GM23338 (cell line): ENCODE results near the gene RUSF1. TPM values are rescaled to one million over a fixed set of nuclear protein-coding genes. Genes with fewer than 3 reads are reported as not detected.

Experiments
- ATAC-seq: fragments of 200-7000 bp; cut with Tn5 transposase; 3 replicates; pipeline ENCODE4 v1.9.1; 2020
- DNase-seq: peaks from one replicate; pipeline ENCODE4 v3.0.0-alpha.2; 2015; ENCODE audit warnings: low spot score
- H2AFZ ChIP-seq: fragments of 200-600 bp; sonication (generic); 2 replicates; pipeline ENCODE4 v1.8.0; 2016; ENCODE audit warnings: antibody characterized with exemption, mild to moderate bottlenecking, moderate library complexity
- H3F3A ChIP-seq: fragments of 200-600 bp; sonication (generic); replicated peaks from 2 replicates; pipeline ENCODE4 v1.8.0; 2017; ENCODE audit warnings: antibody characterized with exemption, mixed run types, low read depth
- H3K27ac ChIP-seq: fragments of 200-600 bp; sonication (generic); 2 replicates; pipeline ENCODE4 v1.6.1; 2016; ENCODE audit warnings: low read depth
- H3K27me3 ChIP-seq: fragments of 200-600 bp; sonication (generic); 2 replicates; pipeline ENCODE4 v1.8.0; 2016; ENCODE audit warnings: mild to moderate bottlenecking, mixed run types, moderate library complexity; ENCODE audit not compliant: insufficient read depth
- H3K36me3 ChIP-seq: fragments of 200-600 bp; sonication (generic); 2 replicates; pipeline ENCODE4 v1.8.0; 2016; ENCODE audit warnings: mild to moderate bottlenecking; ENCODE audit not compliant: insufficient read depth
- H3K4me1 ChIP-seq: fragments of 200-600 bp; sonication (generic); 2 replicates; pipeline ENCODE4 v1.8.0; 2016; ENCODE audit warnings: mild to moderate bottlenecking, moderate library complexity; ENCODE audit not compliant: insufficient read depth
- H3K4me2 ChIP-seq: fragments of 200-600 bp; sonication (generic); 2 replicates; pipeline ENCODE4 v1.7.1; 2017; ENCODE audit warnings: mixed run types
- H3K4me3 ChIP-seq: fragments of 200-600 bp; sonication (generic); 2 replicates; pipeline ENCODE4 v1.6.1; 2016; ENCODE audit warnings: mixed run types
- H3K79me2 ChIP-seq: fragments of 200-600 bp; sonication (generic); replicated peaks from 2 replicates; pipeline ENCODE4 v1.8.0; 2017; ENCODE audit warnings: mild to moderate bottlenecking; ENCODE audit not compliant: insufficient read depth
- H3K9me2 ChIP-seq: fragments of 200-600 bp; sonication (generic); 2 replicates; pipeline ENCODE4 v1.8.0; 2017; ENCODE audit not compliant: insufficient read depth
- H4K20me1 ChIP-seq: fragments of 200-600 bp; sonication (generic); replicated peaks from 2 replicates; pipeline ENCODE4 v1.8.0; 2017; ENCODE audit warnings: mild to moderate bottlenecking; ENCODE audit not compliant: insufficient read depth
- H3K27ac Mint-ChIP-seq: 2 replicates; pipeline ENCODE4 v1.8.0; 2020; ENCODE audit warnings: inconsistent platforms, mild to moderate bottlenecking, moderate library complexity, mixed read lengths
- H3K27me3 Mint-ChIP-seq: 3 replicates; pipeline ENCODE4 v1.8.0; 2022; ENCODE audit warnings: low read depth, mild to moderate bottlenecking, moderate library complexity, mixed read lengths, inconsistent platforms; ENCODE audit not compliant: insufficient read depth, poor library complexity
- H3K36me3 Mint-ChIP-seq: 3 replicates; pipeline ENCODE4 v1.8.0; 2021; ENCODE audit warnings: low read depth, mild to moderate bottlenecking, inconsistent platforms, moderate library complexity, mixed read lengths
- H3K4me1 Mint-ChIP-seq: 3 replicates; pipeline ENCODE4 v1.8.0; 2020; ENCODE audit warnings: mild to moderate bottlenecking, inconsistent platforms, mixed read lengths
- H3K4me3 Mint-ChIP-seq: 3 replicates; pipeline ENCODE4 v1.8.0; 2021; ENCODE audit warnings: moderate library complexity, mild to moderate bottlenecking, inconsistent platforms, mixed read lengths
- H3K9me3 Mint-ChIP-seq: 3 replicates; pipeline ENCODE4 v1.8.0; 2020; ENCODE audit warnings: moderate library complexity, mild to moderate bottlenecking, inconsistent platforms, mixed read lengths
- CREB1 ChIP-seq: fragments of 250-450 bp; sonication (Bioruptor Pico); IDR thresholded peaks from 2 replicates; pipeline ENCODE4 v1.5.0; 2020; ENCODE audit warnings: low read depth, mild to moderate bottlenecking, moderate library complexity
- JUNB ChIP-seq: IDR thresholded peaks from one replicate; pipeline ENCODE4 v1.6.1; 2016; ENCODE audit warnings: antibody characterized with exemption; ENCODE audit not compliant: unreplicated experiment
- NANOG ChIP-seq: IDR thresholded peaks from 2 replicates; pipeline ENCODE4 v1.6.1; 2016; ENCODE audit warnings: antibody characterized with exemption, borderline replicate concordance
- STAT1 ChIP-seq: IDR thresholded peaks from one replicate; pipeline ENCODE4 v1.6.1; 2016; ENCODE audit warnings: antibody characterized with exemption; ENCODE audit not compliant: unreplicated experiment
- ZNF331 ChIP-seq: fragments of 250-450 bp; sonication (Bioruptor Pico); IDR thresholded peaks from 2 replicates; pipeline ENCODE4 v1.5.0; 2020; ENCODE audit warnings: low read depth, mild to moderate bottlenecking, moderate library complexity
- ZNF462 ChIP-seq: fragments of 250-450 bp; sonication (Bioruptor Pico); IDR thresholded peaks from 2 replicates; pipeline ENCODE4 v1.5.0; 2020; ENCODE audit warnings: mild to moderate bottlenecking, moderate library complexity
- polyA plus RNA-seq: library from polyadenylated mRNA; unstranded; fragments of >200 nt; fragmentation: Nextera tagmentation; extraction: Ambion mirVana; gene quantifications from 2 replicates; pipeline ENCODE4 v1.2.1, GENCODE V29; 2016
- total RNA-seq: library from RNA; depleted of rRNA; stranded (reverse); fragments of >200 nt; shearing (Covaris generic); gene quantifications from 2 replicates; pipeline ENCODE4 v1.2.3, GENCODE V29; 2014
- TF ChIP-seq, protein P1 (sequence below), 2 experiments: fragments of 200-600 bp in 1 of 2; sonication (generic) in 1 of 2; conservative IDR thresholded peaks; 2 replicates each; pipeline versions ENCODE4 v1.5.1 to v1.6.1; 2016 to 2017; ENCODE audit warnings: antibody characterized with exemption in 2 of 2, low read depth in 2 of 2, mild to moderate bottlenecking in 2 of 2, moderate library complexity in 1 of 2
- TF ChIP-seq, protein P2 (sequence below): IDR thresholded peaks from 2 replicates; pipeline ENCODE4 v1.6.1; 2016; ENCODE audit warnings: antibody characterized with exemption

RUSF1 gene
- total and polyA plus RNA-seq, 2 experiments from 2014 or later, result 8.9 to 36.1 TPM

GRCh38 chr16:31532896-31533295 lies 24.7 kb upstream of the RUSF1 start:
- Histone ChIP-seq H3K4me3 (no peak overlapping the region), H3K4me2 (no peak overlapping the region), H3K27ac (no peak overlapping the region), H3F3A (peaks cover 3% of the 10 kb centered on the region; the same call in 1 of the 2 replicates), H3K27me3 (peaks cover 85% of the 10 kb centered on the region), H3K79me2 (no peaks in the 10 kb centered on the region), H3K4me1 (peaks cover 9% of the 10 kb centered on the region), H2AFZ (no peak overlapping the region), H3K36me3 (no peaks in the 10 kb centered on the region), H4K20me1 (no peaks in the 10 kb centered on the region; the same call in none of the 2 replicates), H3K9me2 (no peaks in the 10 kb centered on the region)
- DNase-seq, result peak; percentile 15
- no peak overlapping the region for H3K27ac Mint-ChIP-seq
- H3K36me3 Mint-ChIP-seq, result no peaks in the 10 kb centered on the region
- no peaks in the 10 kb centered on the region; the same call in 2 of the 3 replicates for H3K9me3 Mint-ChIP-seq
- H3K4me1 Mint-ChIP-seq, result peaks cover 23% of the 10 kb centered on the region
- TF ChIP-seq CREB1 (CRISPR knock-in tag) (no peak), ZNF462 (CRISPR knock-in tag) (no peak), ZNF331 (CRISPR knock-in tag) (no peak), NANOG (no peak), STAT1 (no peak), JUNB (no peak)
- TF ChIP-seq, protein P1, sequence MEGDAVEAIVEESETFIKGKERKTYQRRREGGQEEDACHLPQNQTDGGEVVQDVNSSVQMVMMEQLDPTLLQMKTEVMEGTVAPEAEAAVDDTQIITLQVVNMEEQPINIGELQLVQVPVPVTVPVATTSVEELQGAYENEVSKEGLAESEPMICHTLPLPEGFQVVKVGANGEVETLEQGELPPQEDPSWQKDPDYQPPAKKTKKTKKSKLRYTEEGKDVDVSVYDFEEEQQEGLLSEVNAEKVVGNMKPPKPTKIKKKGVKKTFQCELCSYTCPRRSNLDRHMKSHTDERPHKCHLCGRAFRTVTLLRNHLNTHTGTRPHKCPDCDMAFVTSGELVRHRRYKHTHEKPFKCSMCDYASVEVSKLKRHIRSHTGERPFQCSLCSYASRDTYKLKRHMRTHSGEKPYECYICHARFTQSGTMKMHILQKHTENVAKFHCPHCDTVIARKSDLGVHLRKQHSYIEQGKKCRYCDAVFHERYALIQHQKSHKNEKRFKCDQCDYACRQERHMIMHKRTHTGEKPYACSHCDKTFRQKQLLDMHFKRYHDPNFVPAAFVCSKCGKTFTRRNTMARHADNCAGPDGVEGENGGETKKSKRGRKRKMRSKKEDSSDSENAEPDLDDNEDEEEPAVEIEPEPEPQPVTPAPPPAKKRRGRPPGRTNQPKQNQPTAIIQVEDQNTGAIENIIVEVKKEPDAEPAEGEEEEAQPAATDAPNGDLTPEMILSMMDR (conservative IDR thresholded peaks at IDR 0.05; ENCODE audit: low read depth in 2 of 2), result no peak
- TF ChIP-seq, protein P2, sequence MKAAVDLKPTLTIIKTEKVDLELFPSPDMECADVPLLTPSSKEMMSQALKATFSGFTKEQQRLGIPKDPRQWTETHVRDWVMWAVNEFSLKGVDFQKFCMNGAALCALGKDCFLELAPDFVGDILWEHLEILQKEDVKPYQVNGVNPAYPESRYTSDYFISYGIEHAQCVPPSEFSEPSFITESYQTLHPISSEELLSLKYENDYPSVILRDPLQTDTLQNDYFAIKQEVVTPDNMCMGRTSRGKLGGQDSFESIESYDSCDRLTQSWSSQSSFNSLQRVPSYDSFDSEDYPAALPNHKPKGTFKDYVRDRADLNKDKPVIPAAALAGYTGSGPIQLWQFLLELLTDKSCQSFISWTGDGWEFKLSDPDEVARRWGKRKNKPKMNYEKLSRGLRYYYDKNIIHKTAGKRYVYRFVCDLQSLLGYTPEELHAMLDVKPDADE, result no peak
- ATAC-seq, result peak; percentile 5; the same call in 1 of the 3 replicates
- no peak overlapping the region for H3K4me3 Mint-ChIP-seq
- H3K27me3 Mint-ChIP-seq, result peaks cover 30% of the 10 kb centered on the region
